Ascending aorta (tissue), 2 donors: ENCODE results near the gene GLB1L3. TPM values are rescaled to one million over a fixed set of nuclear protein-coding genes. Genes with fewer than 3 reads are reported as not detected.
"Not testable (repeated sequence)": the region's sequence is repeated elsewhere in the genome, so short reads cannot be mapped to it uniquely, and the experiment has no call there.

Source experiments
- DNase-seq, 2 donors: peaks; one replicate each; pipeline ENCODE4 v3.0.0-alpha.2; 2019; ENCODE audit warnings: low spot score in 2 of 2
- H3K27ac ChIP-seq, 2 donors: fragments of 200-600 bp; sonication (generic); one replicate each; pipeline ENCODE4 v1.5.1; 2016 to 2017; ENCODE audit warnings: mild to moderate bottlenecking in 1 of 2
- H3K27me3 ChIP-seq: fragments of 200-600 bp; sonication (generic); one replicate; pipeline ENCODE4 v1.5.1; 2017
- H3K36me3 ChIP-seq, 2 donors: fragments of 200-600 bp; sonication (generic); one replicate each; pipeline ENCODE4 v1.5.1; 2016
- H3K4me1 ChIP-seq, 2 donors: fragments of 200-600 bp; sonication (generic); one replicate each; pipeline ENCODE4 v1.5.1; 2016 to 2017; ENCODE audit warnings: mild to moderate bottlenecking in 1 of 2
- H3K4me3 ChIP-seq, 2 donors: fragments of 200-600 bp; sonication (generic); one replicate each; pipeline ENCODE4 v1.5.1; 2016 to 2017; ENCODE audit warnings: mild to moderate bottlenecking in 1 of 2
- H3K9me3 ChIP-seq, 2 donors: fragments of 200-600 bp; sonication (generic); one replicate each; pipeline ENCODE4 v1.5.1; 2016
- intact Hi-C: fragments of 100-400 bp; cut with DNase I; formaldehyde crosslinking; loops from one replicate; pipeline ENCODE4 v1.15.1; 2023
- total RNA-seq: library from RNA; depleted of rRNA; stranded (reverse); fragments of >200 nt; gene quantifications from one replicate; pipeline ENCODE4 v1.1.0, GENCODE V29; 2016
- TF ChIP-seq, protein P1 (sequence below), 3 experiments: fragments of 200-600 bp in 2 of 3; fragments of 450-650 bp in 1 of 3; sonication (generic) in 2 of 3; IDR thresholded peaks; one replicate each; pipeline ENCODE4 v1.5.1; 2016 to 2019; ENCODE audit warnings: antibody characterized with exemption in 3 of 3, mild to moderate bottlenecking in 1 of 3, moderate library complexity in 1 of 3

The GLB1L3 gene
- total RNA-seq, 1 donor from 2014 or later = not detected

- Histone ChIP-seq H3K27me3 (no peaks in the 10 kb centered on the region), H3K9me3 (no peaks in the 10 kb centered on the region), H3K4me1 (no peaks in the 10 kb centered on the region), H3K27ac (no peak overlapping the region), H3K36me3 (no peaks in the 10 kb centered on the region), H3K4me3 (no peak overlapping the region)
- DNase-seq = no peak
- intact Hi-C loops = no loop called here
- TF ChIP-seq, protein P1, sequence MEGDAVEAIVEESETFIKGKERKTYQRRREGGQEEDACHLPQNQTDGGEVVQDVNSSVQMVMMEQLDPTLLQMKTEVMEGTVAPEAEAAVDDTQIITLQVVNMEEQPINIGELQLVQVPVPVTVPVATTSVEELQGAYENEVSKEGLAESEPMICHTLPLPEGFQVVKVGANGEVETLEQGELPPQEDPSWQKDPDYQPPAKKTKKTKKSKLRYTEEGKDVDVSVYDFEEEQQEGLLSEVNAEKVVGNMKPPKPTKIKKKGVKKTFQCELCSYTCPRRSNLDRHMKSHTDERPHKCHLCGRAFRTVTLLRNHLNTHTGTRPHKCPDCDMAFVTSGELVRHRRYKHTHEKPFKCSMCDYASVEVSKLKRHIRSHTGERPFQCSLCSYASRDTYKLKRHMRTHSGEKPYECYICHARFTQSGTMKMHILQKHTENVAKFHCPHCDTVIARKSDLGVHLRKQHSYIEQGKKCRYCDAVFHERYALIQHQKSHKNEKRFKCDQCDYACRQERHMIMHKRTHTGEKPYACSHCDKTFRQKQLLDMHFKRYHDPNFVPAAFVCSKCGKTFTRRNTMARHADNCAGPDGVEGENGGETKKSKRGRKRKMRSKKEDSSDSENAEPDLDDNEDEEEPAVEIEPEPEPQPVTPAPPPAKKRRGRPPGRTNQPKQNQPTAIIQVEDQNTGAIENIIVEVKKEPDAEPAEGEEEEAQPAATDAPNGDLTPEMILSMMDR (IDR thresholded peaks at IDR 0.05) = no peak
Observed at GRCh38 chr11:134312807-134313206, 36.6 kb downstream of the GLB1L3 start.

DNA sequence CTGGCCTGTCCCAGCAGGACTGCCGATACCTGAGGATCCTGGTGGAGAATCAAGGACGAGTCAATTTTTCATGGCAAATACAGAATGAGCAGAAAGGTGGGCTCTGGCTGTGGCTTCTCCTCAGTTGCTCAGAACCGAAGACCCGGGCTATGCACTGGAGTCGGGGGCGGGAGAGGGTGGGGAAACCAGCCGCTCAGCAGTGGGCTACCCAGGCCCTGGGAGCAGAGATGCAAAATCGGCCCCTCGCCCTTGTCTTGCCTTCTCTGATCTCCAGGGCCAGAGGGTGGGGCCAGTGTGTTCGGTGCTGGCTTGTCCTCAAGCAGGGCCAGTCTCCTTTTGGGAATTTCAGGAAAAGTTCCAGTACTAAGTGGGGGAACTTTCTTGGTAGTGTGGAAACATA is 37.2 kb downstream of the GLB1L3 start:
- TF ChIP-seq, protein P1 (IDR thresholded peaks at IDR 0.05) = no peak
- DNase-seq = no peak
- Histone ChIP-seq H3K9me3 (no peaks in the 10 kb centered on the region), H3K27me3 (no peaks in the 10 kb centered on the region), H3K27ac (no peak overlapping the region), H3K4me1 (no peaks in the 10 kb centered on the region), H3K36me3 (no peaks in the 10 kb centered on the region), H3K4me3 (no peak overlapping the region)
- intact Hi-C loops = no loop called here

- TF ChIP-seq, protein P1 (IDR thresholded peaks at IDR 0.05) = no peak
- Histone ChIP-seq H3K27ac (no peak overlapping the region), H3K27me3 (no peaks in the 10 kb centered on the region), H3K9me3 (no peaks in the 10 kb centered on the region), H3K4me3 (no peak overlapping the region), H3K36me3 (no peaks in the 10 kb centered on the region), H3K4me1 (no peaks in the 10 kb centered on the region)
- DNase-seq = no peak
- intact Hi-C loops = no loop called here
Observed at GRCh38 chr11:134313821-134314607, 37.8 kb downstream of the GLB1L3 start.

DNA sequence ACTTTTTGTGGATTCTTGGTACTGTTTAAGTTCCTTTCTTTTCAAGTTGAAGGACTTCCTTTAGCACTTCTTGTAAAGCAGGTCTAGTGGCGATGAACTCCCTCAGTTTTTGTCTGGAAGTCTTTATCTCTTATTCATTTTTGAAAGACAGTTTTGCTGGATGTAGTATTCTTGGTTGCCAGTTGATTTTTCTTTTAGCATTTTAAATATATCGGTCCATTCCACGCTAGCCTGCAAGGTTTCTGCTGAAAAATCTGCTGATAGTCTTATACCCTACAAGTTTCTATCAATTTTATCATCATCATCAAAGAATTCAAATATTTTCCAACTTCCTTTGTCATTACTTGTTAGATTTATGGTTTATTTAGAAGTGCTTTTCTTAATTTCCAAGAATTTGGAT is 40.9 kb downstream of the GLB1L3 start:
- no peak for DNase-seq
- no peaks in the 10 kb centered on the region for H3K27me3 ChIP-seq
- no peaks in the 10 kb centered on the region for H3K4me1 ChIP-seq
- intact Hi-C loops = no loop called here
- TF ChIP-seq, protein P1 (IDR thresholded peaks at IDR 0.05) = no peak
- no peaks in the 10 kb centered on the region for H3K36me3 ChIP-seq
- no peak overlapping the region for H3K27ac ChIP-seq
- no peaks in the 10 kb centered on the region for H3K9me3 ChIP-seq
- H3K4me3 ChIP-seq = no peak overlapping the region

DNA sequence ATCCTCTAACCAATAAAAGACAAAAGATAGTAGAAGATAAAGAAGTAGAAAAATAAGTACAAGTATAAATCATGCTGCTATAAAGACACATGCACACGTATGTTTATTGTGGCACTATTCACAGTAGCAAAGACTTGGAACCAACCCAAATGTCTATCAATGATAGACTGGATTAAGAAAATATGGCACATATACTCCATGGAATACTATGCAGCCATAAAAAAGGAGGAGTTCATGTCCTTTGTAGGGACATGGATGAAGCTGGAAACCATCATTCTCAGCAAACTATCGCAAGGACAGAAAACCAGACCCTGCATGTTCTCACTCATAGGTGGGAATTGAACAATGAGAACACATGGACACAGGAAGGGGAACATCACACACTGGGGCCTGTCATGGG is 45.2 kb downstream of the GLB1L3 start:
- H3K36me3 ChIP-seq, DNase-seq, H3K27me3 ChIP-seq, H3K4me1 ChIP-seq, intact Hi-C loops, H3K9me3 ChIP-seq, H3K27ac ChIP-seq, H3K4me3 ChIP-seq: not testable (repeated sequence)

GRCh38 chr11:134322553-134322952 is 46.4 kb downstream of the GLB1L3 start:
- Histone ChIP-seq H3K9me3 (no peaks in the 10 kb centered on the region), H3K36me3 (no peaks in the 10 kb centered on the region), H3K4me1 (no peaks in the 10 kb centered on the region), H3K27me3 (no peaks in the 10 kb centered on the region), H3K4me3 (no peak overlapping the region), H3K27ac (no peak overlapping the region)
- TF ChIP-seq, protein P1 (IDR thresholded peaks at IDR 0.05) = no peak
- intact Hi-C loops = no loop called here
- DNase-seq = no peak
